ENCODE results near the gene PCNT. TPM values are rescaled to one million over a fixed set of nuclear protein-coding genes. Genes with fewer than 3 reads are reported as not detected.

Gene PCNT
- total RNA-seq, 1 donor from 2014 or later = 21.0 TPM

DNA sequence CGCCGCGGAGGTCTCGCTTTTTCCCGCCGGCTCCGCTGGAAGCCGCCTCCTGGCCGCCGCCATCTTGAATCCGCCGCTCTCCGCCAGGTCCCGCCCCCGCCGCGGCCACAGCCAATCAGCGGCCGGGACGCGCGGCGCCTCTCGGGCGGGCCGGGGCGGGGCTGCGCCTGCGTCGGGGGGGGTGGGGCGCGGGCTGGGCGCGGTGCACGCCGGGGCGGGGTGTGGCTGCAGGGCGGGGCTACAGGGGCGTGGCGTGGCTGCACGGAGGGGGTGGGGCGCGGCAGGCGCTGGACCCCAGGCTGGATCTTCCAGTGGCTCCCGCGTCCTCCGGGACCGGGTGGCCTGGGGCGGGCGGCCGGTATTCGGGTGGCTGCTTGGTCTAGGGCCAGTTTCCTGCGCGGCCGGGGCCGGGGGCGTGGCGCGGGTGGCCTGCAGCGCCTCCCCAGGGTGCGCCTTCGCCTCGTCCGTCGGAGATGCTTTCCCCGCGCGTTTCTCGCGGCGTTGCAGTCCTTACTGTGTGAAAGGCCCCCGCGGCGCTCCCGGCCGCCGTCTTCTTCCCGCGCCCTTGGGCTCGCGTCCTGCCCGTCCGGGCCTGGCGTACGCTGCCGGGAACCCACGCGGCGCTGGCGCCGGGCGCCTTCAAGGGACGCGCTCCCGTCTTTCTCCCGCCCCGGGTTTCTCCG is 575 bp downstream of the PCNT start:
- intact Hi-C loops (cut with DNase I) = loop anchor here (2.0 to 10.0 kb wide), 2 partner anchors 38 to 350 kb away; partner anchors contain the start of gene YBEY

DNA sequence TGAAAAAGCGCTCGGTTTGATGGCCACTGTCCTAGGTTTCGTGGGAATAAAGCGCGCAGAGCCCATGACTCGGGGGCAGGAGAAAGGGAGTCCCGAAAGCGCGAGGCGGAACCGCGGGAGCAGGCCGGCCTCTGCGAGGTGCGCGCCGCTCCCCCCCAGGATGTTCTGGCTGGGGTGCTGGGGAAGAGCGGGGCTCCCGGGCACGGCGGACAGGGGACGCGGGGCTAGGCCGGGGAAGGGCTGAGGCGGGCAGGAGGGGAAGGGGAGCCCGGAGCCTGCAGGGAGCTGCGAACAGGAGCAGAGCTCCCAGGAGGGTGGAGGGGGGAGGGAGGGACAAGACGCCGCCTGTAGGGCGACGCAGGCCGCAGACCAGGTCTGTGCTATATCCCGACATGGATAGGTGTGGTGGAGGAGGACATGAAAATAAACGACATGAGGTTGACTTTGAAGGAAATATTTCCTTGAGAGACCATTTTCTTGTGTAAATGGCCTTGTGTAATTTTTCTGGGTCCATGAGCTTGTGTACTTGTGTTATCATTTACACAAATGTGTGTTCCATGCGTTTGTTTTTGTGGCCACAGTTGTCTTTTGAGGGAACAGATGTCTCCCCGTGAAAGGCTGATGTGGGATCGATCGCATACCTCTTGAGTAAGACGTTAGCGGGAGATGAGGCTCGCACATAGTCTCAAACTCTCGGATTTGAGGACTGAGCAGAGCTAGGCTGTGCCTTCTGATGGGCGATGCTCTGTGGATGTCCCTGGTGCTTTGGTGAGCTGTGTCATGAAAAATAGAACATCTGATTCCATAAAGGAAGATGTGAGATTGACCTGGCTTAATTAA is 1.3 kb downstream of the PCNT start:
- intact Hi-C loops (cut with DNase I) = loop anchor here (2.0 to 10.0 kb wide), 2 partner anchors 38 to 350 kb away; partner anchors contain the start of gene YBEY
- no peak for DNase-seq (ENCODE audit: low spot score)

More for the DNA sequence above, 575 bp downstream of the PCNT start:
- peak; percentile 95 for DNase-seq (ENCODE audit: low spot score)

DNA sequence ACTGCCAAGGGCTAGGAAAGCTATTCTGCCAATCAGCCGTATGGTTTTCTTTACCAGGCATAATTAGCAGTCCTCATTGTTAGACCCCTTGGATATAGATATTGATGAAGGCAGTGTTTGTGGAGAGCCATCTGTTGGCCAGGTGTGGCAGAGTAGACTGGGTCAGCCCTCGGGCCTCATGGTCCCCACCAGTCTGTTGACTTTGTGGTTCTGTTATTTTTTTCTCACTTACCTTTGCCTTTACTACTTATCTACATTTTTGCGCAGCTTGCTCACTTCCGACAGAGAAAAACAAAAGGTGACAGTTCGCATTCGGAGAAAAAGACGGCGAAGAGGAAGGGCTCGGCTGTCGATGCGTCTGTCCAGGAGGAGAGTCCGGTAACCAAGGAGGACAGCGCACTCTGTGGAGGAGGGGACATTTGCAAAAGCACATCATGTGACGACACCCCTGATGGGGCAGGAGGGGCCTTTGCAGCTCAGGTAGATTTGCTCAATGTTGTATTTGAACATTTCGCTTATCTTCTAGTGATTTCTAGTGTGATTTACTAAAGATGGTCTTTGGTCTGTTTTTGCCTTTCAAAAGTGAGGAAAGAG is 2.3 kb downstream of the PCNT start:
- intact Hi-C loops (cut with DNase I) = loop anchor here (10.0 kb wide), 1 partner anchor 351 kb away; no protein-coding TSS in a partner anchor
- DNase-seq (ENCODE audit: low spot score) = no peak

DNA sequence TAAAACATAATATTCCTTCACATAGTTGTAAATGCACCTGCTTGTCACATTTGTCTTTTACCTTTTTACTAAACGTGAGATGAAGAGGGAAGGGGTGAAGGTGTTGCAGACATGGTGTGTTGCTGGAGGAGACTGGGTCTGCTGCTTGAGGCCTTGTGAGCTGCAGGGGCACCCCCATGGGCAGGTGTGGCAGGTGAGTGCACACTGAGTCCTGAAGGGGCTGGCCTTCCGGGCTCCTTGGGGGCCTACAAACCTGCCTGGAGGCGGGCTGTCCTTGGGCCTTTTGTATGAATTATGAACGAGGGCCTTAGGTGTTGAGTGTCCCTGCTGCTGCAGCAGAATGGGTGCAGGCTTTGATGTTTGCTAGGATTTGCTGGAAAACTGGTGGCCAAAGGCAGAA is 3.8 kb downstream of the PCNT start:
- intact Hi-C loops (cut with DNase I) = loop anchor here (10.0 kb wide), 1 partner anchor 353 kb away; no protein-coding TSS in a partner anchor
- no peak for DNase-seq (ENCODE audit: low spot score)

DNA sequence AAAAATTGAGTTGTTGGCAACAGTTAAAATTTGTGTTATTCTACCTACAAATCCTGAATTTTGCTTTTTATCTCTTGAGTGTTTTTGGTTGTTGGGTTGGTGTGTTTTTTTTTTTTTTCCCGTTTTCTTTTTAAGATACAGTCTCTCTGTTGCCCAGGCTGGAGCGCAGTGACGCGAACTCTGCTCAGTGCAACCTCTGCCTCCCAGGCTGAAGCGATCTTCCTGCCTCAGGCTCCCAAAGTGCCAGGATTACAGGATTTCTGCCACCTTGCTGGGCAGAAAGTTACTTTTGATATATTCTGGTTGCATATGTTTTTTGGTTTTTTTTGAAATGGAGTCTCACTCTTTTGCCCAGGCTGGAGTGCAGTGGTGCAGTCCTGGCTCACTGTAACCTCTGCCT is 4.2 kb downstream of the PCNT start:
- intact Hi-C loops (cut with DNase I) = loop anchor here (10.0 kb wide), 1 partner anchor 353 kb away; no protein-coding TSS in a partner anchor
- DNase-seq (ENCODE audit: low spot score) = no peak

DNA sequence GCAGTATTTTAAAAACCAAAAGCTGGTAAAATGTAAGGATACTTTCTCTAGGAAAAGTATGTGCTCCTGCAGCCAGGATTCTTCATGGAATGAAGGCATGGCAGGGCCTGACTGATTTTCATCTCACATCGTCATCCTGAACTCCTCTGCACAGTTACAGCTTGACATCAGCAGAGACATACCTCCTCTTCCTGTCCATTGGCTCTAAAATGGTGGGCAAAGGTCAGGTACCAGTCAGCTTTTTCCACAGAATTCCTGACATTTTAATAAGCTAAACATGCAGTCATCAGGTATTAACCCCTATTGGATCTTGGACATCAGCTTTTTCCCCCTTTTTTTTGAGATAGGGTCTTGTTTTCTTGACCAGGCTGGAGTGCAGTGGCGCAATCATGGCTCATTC is 5.8 kb downstream of the PCNT start:
- intact Hi-C loops (cut with DNase I) = loop anchor here (10.0 kb wide), 1 partner anchor 355 kb away; no protein-coding TSS in a partner anchor
- no peak for DNase-seq (ENCODE audit: low spot score)

DNA sequence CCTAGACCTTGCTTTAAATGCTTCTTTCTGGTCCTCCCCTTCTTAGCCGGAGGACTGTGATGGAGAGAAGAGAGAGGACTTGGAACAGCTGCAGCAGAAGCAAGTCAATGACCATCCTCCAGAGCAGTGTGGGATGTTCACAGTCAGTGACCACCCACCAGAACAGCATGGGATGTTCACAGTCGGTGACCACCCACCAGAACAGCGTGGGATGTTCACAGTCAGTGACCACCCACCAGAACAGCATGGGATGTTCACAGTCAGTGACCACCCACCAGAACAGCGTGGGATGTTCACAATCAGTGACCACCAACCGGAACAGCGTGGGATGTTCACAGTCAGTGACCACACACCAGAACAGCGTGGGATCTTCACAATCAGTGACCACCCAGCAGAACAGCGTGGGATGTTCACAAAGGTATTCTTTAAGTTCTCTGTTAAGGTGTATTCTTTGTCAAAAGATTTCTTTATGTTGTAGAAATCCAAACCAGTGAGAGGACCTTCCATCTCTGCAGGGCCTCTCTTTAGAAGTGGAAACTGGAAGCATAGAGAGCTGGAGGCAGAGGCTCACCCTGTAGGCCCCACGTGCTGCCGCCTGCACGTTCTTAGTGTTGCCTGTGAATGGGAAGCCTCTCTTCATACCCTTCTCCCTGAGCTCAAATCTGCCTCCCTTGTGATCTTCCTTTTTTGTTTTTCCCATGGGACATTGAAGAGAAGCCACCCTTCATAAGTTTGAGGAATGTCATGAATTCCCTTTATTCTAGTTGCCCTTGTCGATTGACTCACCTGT is 10.6 kb downstream of the PCNT start:
- no peak for DNase-seq (ENCODE audit: low spot score)
- intact Hi-C loops (cut with DNase I) = no loop called here

DNA sequence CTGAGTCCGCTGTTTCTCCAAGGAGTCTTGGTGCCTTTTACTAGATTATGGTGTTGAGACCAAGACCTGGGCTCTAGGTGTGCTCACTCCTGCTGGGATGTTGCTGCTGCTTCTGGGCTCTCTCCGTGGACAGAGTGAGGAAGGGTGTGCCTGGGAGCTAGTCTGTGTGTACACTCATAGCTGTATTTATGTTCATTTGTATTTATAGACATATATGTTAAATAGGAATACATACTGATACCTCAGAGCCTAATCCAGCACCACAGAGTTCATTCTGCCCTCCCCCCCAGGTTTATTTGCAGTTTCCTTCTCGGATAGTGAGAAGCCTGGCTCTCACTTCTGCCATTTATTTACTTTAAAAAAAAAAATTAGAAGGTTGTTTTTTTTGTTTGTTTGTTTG is 12.6 kb downstream of the PCNT start:
- intact Hi-C loops (cut with DNase I) = no loop called here
- DNase-seq (ENCODE audit: low spot score) = no peak

DNA sequence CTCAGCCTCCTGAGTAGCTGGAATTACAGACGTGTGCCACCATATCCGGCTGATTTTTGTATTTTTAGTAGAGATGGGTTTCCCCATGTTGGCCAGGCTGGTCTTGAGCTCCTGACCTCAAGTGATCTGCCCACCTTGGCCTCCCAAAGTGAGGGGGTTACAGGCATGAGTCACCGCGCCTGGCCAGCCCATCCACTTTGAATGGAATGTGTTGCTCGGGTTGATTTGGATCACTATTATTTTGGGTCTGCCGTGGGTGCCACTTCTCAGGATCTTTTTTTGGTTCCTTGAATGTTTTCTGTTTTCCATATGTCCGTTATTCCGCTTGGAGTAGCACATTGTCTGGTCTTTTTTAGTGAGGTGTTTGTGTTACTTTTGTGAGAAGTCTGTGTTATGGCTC is 17.0 kb downstream of the PCNT start:
- DNase-seq (ENCODE audit: low spot score) = no peak
- intact Hi-C loops (cut with DNase I) = no loop called here

DNA sequence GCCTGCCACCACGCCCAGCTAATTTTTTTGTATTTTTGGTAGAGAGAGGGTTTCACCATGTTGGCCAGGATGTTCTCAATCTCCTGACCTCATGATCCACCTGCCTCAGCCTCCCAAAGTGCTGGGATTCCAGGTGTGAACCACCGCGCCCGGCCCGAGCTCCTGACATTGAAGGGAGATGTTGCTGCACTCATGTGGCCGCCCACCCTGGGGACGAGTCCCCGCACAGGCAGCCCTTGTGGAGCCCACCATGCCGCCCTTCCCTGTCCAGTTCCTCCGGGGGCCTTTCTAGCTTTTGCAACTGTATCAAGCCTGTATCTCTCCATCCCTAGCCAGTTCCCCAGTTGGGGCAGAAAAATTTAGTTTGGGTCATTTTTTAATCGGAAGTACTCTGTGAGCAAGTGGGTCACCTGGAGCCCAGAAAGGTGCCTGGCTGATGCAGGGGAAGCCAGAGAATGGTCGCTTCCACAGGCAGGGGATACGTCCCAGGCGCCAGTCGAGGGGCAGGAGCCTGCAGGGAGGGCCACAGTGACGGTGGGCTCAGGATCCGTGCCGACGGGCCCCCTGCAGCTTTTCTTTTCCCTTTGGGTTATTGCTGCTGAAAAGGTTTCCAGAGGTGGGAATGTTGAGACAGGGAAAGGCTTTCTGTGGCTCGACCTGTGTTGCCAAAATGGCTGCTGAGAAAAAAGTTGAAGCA is 20.4 kb downstream of the PCNT start:
- intact Hi-C loops (cut with DNase I) = no loop called here

DNA sequence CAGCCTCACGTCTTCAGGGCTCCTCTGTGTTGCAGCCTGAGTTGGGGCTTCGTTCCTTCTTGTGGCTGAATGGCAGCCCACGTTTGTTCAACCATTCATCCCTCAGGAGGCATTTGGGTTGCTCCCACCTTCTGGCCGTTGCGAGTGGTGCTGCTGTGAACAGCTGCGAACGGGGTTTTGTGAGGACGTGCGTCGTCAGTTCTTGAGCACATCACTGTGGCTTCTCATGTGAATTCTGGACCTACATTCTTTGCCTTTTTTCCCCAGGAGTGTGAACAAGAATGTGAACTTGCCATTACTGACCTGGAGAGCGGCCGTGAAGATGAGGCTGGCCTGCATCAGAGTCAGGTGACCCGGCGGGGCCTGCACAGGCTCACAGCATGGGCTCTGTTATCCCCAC is 21.9 kb downstream of the PCNT start:
- intact Hi-C loops (cut with DNase I) = no loop called here
- DNase-seq (ENCODE audit: low spot score) = no peak

More for the DNA sequence above, 20.4 kb downstream of the PCNT start:
- DNase-seq (ENCODE audit: low spot score) = no peak

DNA sequence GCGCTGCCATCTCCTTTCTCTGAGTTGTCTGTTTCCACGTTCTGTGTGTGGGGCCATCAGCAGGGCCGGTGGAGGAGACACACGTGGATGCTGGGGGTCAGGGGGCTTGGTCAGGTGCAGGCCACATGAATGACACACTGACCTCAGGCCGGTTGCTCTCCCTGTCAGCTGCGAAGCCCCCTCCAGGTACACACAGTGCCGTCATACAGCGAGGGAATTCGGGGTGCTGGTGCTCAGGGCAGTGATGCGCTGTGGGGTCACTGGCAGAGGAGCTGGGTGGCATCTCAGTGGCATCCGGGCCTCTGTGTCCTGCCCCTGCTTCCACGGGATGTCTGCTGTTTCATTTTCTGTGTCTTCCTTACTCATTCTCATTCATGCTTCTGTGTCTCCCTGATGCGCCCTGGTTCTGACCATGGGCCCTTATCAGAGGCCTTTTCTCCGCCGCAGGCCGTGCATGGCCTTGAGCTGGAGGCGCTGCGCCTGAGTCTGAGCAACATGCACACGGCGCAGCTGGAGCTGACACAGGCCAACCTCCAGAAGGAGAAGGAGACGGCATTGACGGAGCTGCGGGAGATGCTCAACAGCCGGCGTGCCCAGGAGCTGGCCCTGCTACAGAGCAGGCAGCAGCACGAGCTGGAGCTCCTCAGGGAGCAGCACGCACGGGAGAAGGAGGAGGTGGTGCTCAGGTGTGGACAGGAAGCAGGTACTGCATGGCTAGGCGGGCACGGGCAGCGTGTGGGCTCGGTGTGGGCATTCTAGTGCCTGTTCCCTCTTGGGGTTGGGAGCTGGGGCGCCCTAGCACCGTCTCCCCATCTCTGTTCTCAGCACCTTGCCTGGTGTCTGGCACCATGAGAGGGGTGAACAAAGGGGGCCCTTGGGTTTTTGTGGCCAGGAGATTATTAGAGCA is 22.6 kb downstream of the PCNT start:
- intact Hi-C loops (cut with DNase I) = no loop called here

DNA sequence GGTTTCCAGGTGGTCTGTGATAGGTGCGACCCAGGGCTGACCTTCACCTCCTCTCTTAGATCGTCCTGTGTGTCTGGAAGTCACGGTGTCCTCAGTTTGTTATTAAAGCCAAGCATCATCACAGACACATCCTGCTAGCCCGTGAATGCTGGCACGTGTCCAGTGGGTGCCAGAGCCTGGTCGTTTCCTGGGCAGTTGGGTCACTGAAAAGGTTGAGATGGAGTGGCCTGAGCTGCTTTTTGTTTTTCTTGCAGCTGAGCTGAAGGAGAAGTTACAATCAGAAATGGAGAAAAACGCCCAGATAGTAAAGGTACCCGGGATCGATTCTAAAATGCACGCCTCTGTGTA is 23.2 kb downstream of the PCNT start:
- intact Hi-C loops (cut with DNase I) = no loop called here

More for the DNA sequence above, 22.6 kb downstream of the PCNT start:
- DNase-seq (ENCODE audit: low spot score) = no peak

DNA sequence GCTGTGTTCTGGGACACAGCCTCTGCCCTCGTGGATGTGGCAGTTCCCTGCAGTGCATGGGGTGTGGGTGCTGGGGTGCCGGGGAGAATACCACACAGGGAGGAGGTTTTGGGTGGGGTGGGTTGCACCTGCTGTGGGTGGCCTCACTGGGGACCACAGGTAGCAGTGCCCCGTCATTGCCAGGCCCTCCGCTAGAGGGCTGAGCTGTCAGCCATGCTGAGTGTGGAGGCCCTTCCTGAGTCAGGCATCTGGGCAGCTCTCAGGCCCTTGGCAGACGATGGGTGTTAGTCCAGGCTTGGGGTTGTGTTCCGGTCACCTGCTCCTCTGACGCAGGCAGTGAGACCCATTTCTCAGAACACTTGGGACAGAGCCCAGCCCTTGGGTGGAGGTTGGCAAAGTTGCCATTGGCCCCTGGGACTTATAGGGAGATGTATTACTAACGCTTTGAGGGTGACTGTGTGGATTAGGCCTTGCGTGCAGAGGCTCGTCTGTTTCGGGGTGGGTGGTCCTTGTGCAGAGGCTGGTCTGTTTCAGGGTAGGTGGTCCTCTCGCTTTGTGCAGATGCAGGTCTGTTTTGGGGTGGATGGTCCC is 23.9 kb downstream of the PCNT start:
- peak; percentile 84 for DNase-seq (ENCODE audit: low spot score)
- intact Hi-C loops (cut with DNase I) = no loop called here

More for the DNA sequence above, 23.2 kb downstream of the PCNT start:
- DNase-seq (ENCODE audit: low spot score) = no peak

DNA sequence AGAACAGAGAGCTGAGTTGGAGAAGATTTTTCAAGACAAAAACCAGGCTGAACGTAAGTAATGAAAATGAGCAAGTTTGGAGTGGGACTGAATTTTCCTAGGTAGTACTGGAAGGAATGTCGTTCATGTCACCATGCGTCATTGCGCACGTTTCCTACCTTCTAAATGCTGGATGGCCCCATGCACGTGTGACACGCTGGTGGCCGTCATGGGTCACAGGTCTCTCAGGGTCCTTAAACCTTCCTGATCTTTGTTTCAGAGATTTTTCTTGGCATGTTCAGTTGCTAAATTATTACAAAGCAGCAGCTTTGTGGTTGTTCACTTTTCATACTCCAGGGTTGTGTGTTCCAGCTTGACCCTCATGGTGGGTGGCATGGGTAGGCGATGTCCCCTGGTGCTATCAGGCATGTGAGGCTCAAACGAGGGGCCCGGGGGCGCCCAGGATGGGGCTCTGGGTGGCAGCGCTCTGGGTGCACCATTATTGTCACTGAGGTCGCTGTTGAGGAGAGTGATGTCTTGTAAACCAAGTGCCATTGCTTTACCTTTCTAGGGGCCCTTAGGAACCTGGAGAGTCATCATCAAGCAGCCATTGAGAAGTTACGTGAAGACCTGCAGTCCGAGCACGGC is 25.3 kb downstream of the PCNT start:
- DNase-seq (ENCODE audit: low spot score) = no peak

DNA sequence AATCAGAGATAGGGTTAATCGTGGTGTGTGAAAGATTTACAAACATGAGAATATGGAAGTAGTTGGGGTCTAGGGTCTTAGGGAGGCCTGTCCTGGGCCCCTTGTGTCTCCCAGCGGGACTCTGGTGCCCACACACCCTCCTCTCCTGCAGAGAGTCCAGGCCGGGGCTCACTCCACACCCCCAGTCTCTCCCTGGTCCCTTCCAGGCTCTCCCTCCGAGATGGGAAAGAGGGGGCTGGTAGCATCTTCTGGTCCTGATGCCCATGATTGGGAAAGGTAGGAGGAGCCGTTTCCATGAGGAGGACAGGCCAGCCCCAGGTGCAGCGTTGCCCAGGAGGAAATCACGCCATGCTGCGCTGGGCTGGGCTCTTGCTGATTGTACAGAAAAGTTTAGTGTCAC is 26.6 kb downstream of the PCNT start:
- intact Hi-C loops (cut with DNase I) = no loop called here
- no peak for DNase-seq (ENCODE audit: low spot score)

More for the DNA sequence above, 25.3 kb downstream of the PCNT start:
- intact Hi-C loops (cut with DNase I) = no loop called here

DNA sequence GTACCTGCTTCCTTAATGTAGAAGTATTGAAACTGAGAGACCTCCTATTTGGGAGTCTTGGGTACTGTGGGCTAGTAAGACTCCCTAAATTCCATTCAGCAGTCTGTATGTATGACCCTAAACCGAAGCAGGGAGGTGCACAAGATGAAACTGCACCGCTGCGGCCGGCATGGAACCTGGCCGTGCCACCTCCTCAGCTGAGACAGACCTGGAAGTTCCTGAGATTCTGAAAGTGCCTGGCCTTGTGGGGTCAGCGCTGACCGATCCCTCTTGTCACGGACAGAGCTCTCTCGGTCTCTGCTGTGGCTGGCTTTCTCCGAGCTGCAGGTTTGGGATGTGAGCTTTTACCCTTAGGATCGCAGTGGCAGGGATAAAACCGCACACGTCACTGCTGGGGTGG is 27.0 kb downstream of the PCNT start:
- DNase-seq (ENCODE audit: low spot score) = no peak
- intact Hi-C loops (cut with DNase I) = no loop called here

Data from cardiac septum (tissue), 1 donor.